Hepatocyte (in vitro differentiated cells): ENCODE data around the gene SLFN12.

ENCODE experiments used
- EZH2 ChIP-seq: fragments of 200-600 bp; sonication (generic); IDR thresholded peaks from 2 replicates; pipeline ENCODE4 v1.6.1; 2016; ENCODE audit warnings: antibody characterized with exemption, mild to moderate bottlenecking, borderline replicate concordance
- EZH2phosphoT487 ChIP-seq: fragments of 200-600 bp; sonication (generic); IDR thresholded peaks from one replicate; pipeline ENCODE4 v1.6.1; 2018; ENCODE audit warnings: antibody characterized with exemption, mild to moderate bottlenecking, low read depth, moderate library complexity; ENCODE audit not compliant: unreplicated experiment, severe bottlenecking
- TF ChIP-seq, protein P1 (sequence below): fragments of 200-600 bp; sonication (generic); IDR thresholded peaks from 2 replicates; pipeline ENCODE4 v1.5.1; 2016; ENCODE audit warnings: antibody characterized with exemption, mild to moderate bottlenecking; ENCODE audit not compliant: poor library complexity

DNA sequence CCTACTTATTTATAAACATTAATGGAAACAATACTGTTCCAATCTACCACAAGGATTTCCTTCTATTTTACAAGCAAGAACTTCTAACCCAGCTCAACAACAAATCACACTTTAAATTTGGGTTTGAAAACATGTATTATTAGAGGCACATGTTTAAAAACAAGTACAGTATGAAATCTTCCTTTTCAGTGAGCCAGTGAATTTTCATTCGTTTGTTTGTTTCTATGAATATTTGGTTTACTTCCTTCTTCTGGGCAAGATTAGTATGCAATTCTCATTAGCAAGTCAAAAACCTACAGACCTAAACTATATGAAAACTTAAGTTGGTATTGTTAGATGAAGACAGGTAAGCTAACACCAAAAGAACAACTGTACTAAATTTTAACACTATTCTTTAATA, 25.7 kb downstream of the SLFN12 start:
- TF ChIP-seq EZH2phosphoT487, result no peak
- TF ChIP-seq, protein P1, sequence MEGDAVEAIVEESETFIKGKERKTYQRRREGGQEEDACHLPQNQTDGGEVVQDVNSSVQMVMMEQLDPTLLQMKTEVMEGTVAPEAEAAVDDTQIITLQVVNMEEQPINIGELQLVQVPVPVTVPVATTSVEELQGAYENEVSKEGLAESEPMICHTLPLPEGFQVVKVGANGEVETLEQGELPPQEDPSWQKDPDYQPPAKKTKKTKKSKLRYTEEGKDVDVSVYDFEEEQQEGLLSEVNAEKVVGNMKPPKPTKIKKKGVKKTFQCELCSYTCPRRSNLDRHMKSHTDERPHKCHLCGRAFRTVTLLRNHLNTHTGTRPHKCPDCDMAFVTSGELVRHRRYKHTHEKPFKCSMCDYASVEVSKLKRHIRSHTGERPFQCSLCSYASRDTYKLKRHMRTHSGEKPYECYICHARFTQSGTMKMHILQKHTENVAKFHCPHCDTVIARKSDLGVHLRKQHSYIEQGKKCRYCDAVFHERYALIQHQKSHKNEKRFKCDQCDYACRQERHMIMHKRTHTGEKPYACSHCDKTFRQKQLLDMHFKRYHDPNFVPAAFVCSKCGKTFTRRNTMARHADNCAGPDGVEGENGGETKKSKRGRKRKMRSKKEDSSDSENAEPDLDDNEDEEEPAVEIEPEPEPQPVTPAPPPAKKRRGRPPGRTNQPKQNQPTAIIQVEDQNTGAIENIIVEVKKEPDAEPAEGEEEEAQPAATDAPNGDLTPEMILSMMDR, result no peak
- TF ChIP-seq EZH2, result no peak
